ENCODE results near the gene VCP. TPM values are rescaled to one million over a fixed set of nuclear protein-coding genes. Genes with fewer than 3 reads are reported as not detected.

The VCP gene
- total and polyA plus RNA-seq, 9 of the 15 experiments (the other 6 are each of a cell fraction or from before 2014, with no cell fraction given), result 7.1 to 257 (median 199) TPM

DNA sequence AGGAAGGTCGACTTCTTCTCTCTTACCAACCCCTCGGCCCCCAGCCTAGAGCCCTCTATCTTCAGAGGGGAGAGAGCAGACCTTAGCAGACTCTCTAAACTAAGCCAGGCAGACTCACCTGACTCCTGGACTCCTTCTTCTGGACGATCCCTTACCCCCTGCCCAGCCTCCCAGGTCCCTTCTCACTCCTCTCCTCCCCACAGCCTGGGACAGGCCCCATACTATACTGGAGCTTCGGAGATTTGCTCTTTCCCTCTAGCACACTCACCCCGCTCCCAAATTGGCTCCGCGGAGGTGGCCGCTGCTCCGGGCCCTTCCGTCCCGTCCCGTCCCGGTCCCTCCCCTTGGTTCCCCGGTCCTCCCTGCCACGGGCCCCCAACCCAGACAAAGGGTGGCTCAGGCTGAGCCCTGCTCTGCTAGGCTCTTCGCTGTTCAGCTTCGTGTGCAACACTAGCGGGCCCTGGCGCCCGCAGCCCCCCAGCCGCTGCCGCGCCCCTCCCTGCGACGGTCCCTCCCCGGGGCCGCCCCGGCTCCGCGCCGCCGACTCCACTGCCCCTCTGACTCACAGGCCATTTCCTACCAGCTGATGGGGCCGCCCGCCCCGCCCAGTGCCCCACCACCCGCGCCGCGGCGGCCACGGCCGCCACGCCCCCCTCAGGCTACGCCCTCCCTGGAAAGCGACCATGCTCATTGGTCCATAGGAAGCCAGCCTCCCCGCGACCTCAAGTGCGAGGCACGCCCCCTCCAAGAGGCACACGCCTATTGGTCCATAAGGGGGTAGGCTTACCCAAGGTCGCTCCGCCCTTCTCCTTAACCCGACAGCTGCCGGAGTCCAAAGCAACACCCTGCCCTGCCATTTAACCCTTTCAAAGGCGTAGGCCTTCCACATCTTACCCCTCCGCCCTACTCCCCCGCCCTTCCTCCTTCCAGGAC lies 38.8 kb upstream of the VCP start (continued):
- TF ChIP-seq FOXM1 (IDR thresholded peaks at IDR 0.05; ENCODE audit: low read depth), result peak; percentile 51; the same call in 1 of the 2 replicates
- no peak for TF ChIP-seq FOXM1 (CRISPR knock-in tag; IDR thresholded peaks at IDR 0.05; ENCODE audit: low read depth)
- TF ChIP-seq KDM5B (IDR thresholded peaks at IDR 0.05; ENCODE audit: insufficient replicate concordance, low read depth, low read length), result peak; percentile 31
- 0 out of 2 replicates have a peak, but pooled peaks have one; percentile 12 for TF ChIP-seq GABPA (tag; conservative IDR thresholded peaks at IDR 0.05; ENCODE audit: low read depth)
- TF ChIP-seq TCF7L2 (IDR thresholded peaks at IDR 0.05; ENCODE audit: low read depth, low read length), result no peak
- TF ChIP-seq RBFOX2 (IDR thresholded peaks at IDR 0.05; ENCODE audit: low read depth, low read length), result peak; percentile 69
- TF ChIP-seq, protein P1, sequence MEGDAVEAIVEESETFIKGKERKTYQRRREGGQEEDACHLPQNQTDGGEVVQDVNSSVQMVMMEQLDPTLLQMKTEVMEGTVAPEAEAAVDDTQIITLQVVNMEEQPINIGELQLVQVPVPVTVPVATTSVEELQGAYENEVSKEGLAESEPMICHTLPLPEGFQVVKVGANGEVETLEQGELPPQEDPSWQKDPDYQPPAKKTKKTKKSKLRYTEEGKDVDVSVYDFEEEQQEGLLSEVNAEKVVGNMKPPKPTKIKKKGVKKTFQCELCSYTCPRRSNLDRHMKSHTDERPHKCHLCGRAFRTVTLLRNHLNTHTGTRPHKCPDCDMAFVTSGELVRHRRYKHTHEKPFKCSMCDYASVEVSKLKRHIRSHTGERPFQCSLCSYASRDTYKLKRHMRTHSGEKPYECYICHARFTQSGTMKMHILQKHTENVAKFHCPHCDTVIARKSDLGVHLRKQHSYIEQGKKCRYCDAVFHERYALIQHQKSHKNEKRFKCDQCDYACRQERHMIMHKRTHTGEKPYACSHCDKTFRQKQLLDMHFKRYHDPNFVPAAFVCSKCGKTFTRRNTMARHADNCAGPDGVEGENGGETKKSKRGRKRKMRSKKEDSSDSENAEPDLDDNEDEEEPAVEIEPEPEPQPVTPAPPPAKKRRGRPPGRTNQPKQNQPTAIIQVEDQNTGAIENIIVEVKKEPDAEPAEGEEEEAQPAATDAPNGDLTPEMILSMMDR (IDR thresholded peaks at IDR 0.05 in 2 of 3, conservative IDR thresholded peaks at IDR 0.05 in 1 of 3; ENCODE audit: insufficient read depth in 2 of 3, low read depth in 1 of 3, low read length in 3 of 3), result no peak
- TF ChIP-seq FOSL1 (tag; conservative IDR thresholded peaks at IDR 0.05), result peak; percentile 83
- TF ChIP-seq ZBTB7A (IDR thresholded peaks at IDR 0.05; ENCODE audit: borderline replicate concordance, control insufficient read depth, low read depth, low read length), result peak; percentile 91
- TF ChIP-seq ZFPM2 (CRISPR knock-in tag; IDR thresholded peaks at IDR 0.05), result no peak
- TF ChIP-seq TSC22D4 (tag; IDR thresholded peaks at IDR 0.05), result no peak
- peak; percentile 53; the same call in 1 of the 2 replicates for TF ChIP-seq CXXC5 (CRISPR knock-in tag; IDR thresholded peaks at IDR 0.05)
- TF ChIP-seq NFYB (IDR thresholded peaks at IDR 0.05; ENCODE audit: extremely low read depth, insufficient read length), result peak; percentile 19
- no peak for TF ChIP-seq FOXA3 (CRISPR knock-in tag; conservative IDR thresholded peaks at IDR 0.05 in 1 of 2, IDR thresholded peaks at IDR 0.05 in 1 of 2)
- peak; percentile 29 for TF ChIP-seq TAF1 (IDR thresholded peaks at IDR 0.05; ENCODE audit: control insufficient read depth, extremely low read depth, insufficient read depth, low read length, severe bottlenecking)
- TF ChIP-seq, protein P2, sequence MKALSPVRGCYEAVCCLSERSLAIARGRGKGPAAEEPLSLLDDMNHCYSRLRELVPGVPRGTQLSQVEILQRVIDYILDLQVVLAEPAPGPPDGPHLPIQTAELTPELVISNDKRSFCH (CRISPR knock-in tag; IDR thresholded peaks at IDR 0.05), result no peak
- TF ChIP-seq, protein P2 (tag; IDR thresholded peaks at IDR 0.05), result no peak
- peak; percentile 46; the same call in 1 of the 2 replicates for TF ChIP-seq POLR2A (conservative IDR thresholded peaks at IDR 0.05)
- peak; percentile 59 for TF ChIP-seq EGR1 (conservative IDR thresholded peaks at IDR 0.05)
- no peak for TF ChIP-seq NR2C2 (CRISPR knock-in tag; IDR thresholded peaks at IDR 0.05)
- peak; percentile 36 for TF ChIP-seq NR2C2 (tag; IDR thresholded peaks at IDR 0.05)
- TF ChIP-seq, protein P3, sequence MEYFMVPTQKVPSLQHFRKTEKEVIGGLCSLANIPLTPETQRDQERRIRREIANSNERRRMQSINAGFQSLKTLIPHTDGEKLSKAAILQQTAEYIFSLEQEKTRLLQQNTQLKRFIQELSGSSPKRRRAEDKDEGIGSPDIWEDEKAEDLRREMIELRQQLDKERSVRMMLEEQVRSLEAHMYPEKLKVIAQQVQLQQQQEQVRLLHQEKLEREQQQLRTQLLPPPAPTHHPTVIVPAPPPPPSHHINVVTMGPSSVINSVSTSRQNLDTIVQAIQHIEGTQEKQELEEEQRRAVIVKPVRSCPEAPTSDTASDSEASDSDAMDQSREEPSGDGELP (CRISPR knock-in tag; IDR thresholded peaks at IDR 0.05; ENCODE audit: borderline replicate concordance), result peak; percentile 89
- peak; percentile 52; the same call in 1 of the 2 replicates for TF ChIP-seq PHF8 (IDR thresholded peaks at IDR 0.05; ENCODE audit: borderline replicate concordance, low read length)
- no peak for TF ChIP-seq ZNF445 (CRISPR knock-in tag; IDR thresholded peaks at IDR 0.05; ENCODE audit: low read depth)
- no peak for TF ChIP-seq ZNF3 (CRISPR knock-in tag; IDR thresholded peaks at IDR 0.05)

Measured in K562 (cell line).